ENCODE data around the gene DNAH8. TPM values are rescaled to one million over a fixed set of nuclear protein-coding genes. Genes with fewer than 3 reads are reported as not detected.

Gene DNAH8
- total RNA-seq, 1 experiment from 2014 or later, result not detected

DNA sequence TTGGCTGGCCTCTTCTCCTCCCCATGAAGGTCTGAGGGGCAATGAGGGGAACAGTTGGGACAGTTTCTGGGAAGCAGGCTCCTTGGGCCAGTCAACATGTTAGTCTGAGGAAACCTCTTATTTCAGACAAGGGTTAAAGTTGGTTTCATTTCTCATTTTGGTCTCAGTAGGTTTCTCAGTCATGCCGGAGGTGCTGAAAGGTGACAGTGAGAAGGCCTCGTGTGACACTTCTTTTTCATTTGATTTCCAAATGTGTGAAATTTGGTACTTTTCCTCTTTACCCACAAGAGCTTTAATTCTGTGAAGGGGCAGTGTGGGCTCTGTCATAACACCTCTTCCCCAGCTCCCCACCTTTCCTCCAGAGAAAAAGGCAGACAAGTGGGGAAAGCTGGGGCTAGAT, 326.0 kb downstream of the DNAH8 start:
- Histone ChIP-seq H3K4me2 (ENCODE audit: low read length) (no peak overlapping the region), H4K20me1 (ENCODE audit: insufficient read depth) (no peaks in the 10 kb centered on the region), H3K36me3 (ENCODE audit: control insufficient read depth in 1 of 2, insufficient read depth in 2 of 2, low read length in 2 of 2) (no peaks in the 10 kb centered on the region), H3K27me3 (ENCODE audit: insufficient read depth, low read length) (peaks cover 49% of the 10 kb centered on the region), H3K9me3 (ENCODE audit: control insufficient read depth in 1 of 2, insufficient read depth in 1 of 2, low read depth in 1 of 2, low read length in 2 of 2) (no peaks in the 10 kb centered on the region), H3K79me2 (ENCODE audit: insufficient read depth, low read length) (no peaks in the 10 kb centered on the region), H3K27ac (ENCODE audit: low read depth, low read length) (no peak overlapping the region), H3K9me2 (ENCODE audit: insufficient read depth) (no peaks in the 10 kb centered on the region), H2AFZ (ENCODE audit: low read depth, low read length, poor library complexity, severe bottlenecking) (no peak overlapping the region), H3K9ac (ENCODE audit: low read length) (no peak overlapping the region), H3K4me3 (replicated peaks in 1 of 2; ENCODE audit: low read depth in 1 of 2, low read length in 2 of 2) (no peak overlapping the region), H3K4me1 (ENCODE audit: control insufficient read depth in 1 of 2, insufficient read depth in 2 of 2, low read length in 2 of 2) (no peaks in the 10 kb centered on the region)
- ChIA-PET POLR2A (no interaction called here), RAD21 (ENCODE audit: low non-redundant PET in 1 of 2, low total read pairs in 2 of 2, uncharacterized antibody in 2 of 2, unreplicated experiment in 2 of 2) (no interaction called here), CTCF (interaction anchor here (0.7 kb wide), 1 partner anchor 11 kb away, joined by 3 read pairs; no protein-coding TSS in a partner anchor)
- intact Hi-C loops (cut with micrococcal nuclease), result no loop called here
- ATAC-seq, result no peak
- DNase-seq (ENCODE audit: low read depth, low spot score), result no peak
- no peak for TF ChIP-seq SRF (IDR thresholded peaks at IDR 0.05; ENCODE audit: low read depth)
- no peak for TF ChIP-seq POLR2AphosphoS5 (IDR thresholded peaks at IDR 0.05; ENCODE audit: low read depth, low read length)
- no peak for TF ChIP-seq CBX3 (IDR thresholded peaks at IDR 0.05; ENCODE audit: low read depth)
- no peak for TF ChIP-seq ELF1 (IDR thresholded peaks at IDR 0.05; ENCODE audit: borderline replicate concordance, low read depth)
- TF ChIP-seq, protein P1, sequence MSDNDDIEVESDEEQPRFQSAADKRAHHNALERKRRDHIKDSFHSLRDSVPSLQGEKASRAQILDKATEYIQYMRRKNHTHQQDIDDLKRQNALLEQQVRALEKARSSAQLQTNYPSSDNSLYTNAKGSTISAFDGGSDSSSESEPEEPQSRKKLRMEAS (IDR thresholded peaks at IDR 0.05), result no peak
- TF ChIP-seq ZFX (IDR thresholded peaks at IDR 0.05), result no peak
- TF ChIP-seq RAD21 (IDR thresholded peaks at IDR 0.05; ENCODE audit: low read depth), result no peak
- BruUV-seq (replicated peaks), result no TSS peak

DNA sequence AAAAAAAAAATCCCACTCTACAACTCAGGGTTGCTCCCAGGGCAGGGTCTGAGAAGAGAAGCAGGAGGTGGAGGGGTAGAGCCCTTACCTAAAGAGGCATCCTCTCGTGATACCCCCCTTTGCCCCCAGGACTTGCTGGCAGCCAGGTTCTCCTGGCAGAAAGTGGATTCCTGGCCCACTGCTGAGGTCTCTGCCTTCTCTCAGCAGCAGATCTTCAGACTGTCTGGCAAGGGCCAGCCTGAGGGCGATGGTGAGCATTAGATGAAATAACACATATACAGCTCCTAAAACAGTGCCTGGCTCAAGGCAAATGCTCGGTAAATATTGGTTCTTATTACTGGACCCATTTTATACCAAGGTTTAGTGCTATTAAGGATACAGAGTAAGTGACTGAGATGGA, 328.7 kb downstream of the DNAH8 start:
- Histone ChIP-seq H3K27me3 (ENCODE audit: insufficient read depth, low read length) (peaks cover 27% of the 10 kb centered on the region), H4K20me1 (ENCODE audit: insufficient read depth) (no peaks in the 10 kb centered on the region), H3K4me3 (replicated peaks in 1 of 2; ENCODE audit: low read depth in 1 of 2, low read length in 2 of 2) (no peak overlapping the region), H3K9me2 (ENCODE audit: insufficient read depth) (no peaks in the 10 kb centered on the region), H3K9me3 (ENCODE audit: control insufficient read depth in 1 of 2, insufficient read depth in 1 of 2, low read depth in 1 of 2, low read length in 2 of 2) (no peaks in the 10 kb centered on the region), H2AFZ (ENCODE audit: low read depth, low read length, poor library complexity, severe bottlenecking) (no peak overlapping the region), H3K4me1 (ENCODE audit: control insufficient read depth in 1 of 2, insufficient read depth in 2 of 2, low read length in 2 of 2) (no peaks in the 10 kb centered on the region), H3K9ac (ENCODE audit: low read length) (no peak overlapping the region), H3K4me2 (ENCODE audit: low read length) (no peak overlapping the region), H3K27ac (ENCODE audit: low read depth, low read length) (no peak overlapping the region), H3K36me3 (ENCODE audit: control insufficient read depth in 1 of 2, insufficient read depth in 2 of 2, low read length in 2 of 2) (no peaks in the 10 kb centered on the region), H3K79me2 (ENCODE audit: insufficient read depth, low read length) (no peaks in the 10 kb centered on the region)
- ChIA-PET POLR2A (no interaction called here), CTCF (no interaction called here), RAD21 (ENCODE audit: low non-redundant PET in 1 of 2, low total read pairs in 2 of 2, uncharacterized antibody in 2 of 2, unreplicated experiment in 2 of 2) (no interaction called here)
- DNase-seq (ENCODE audit: low read depth, low spot score) (no peak), ATAC-seq (no peak)
- BruUV-seq (replicated peaks), result no TSS peak
- intact Hi-C loops (cut with micrococcal nuclease), result no loop called here
- TF ChIP-seq SIN3A (IDR thresholded peaks at IDR 0.05; ENCODE audit: low read depth) (no peak), JUND (IDR thresholded peaks at IDR 0.05) (no peak), TCF7L2 (IDR thresholded peaks at IDR 0.05; ENCODE audit: borderline replicate concordance, extremely low read depth, insufficient read depth, insufficient read length) (no peak), ZFX (IDR thresholded peaks at IDR 0.05) (no peak), SP1 (IDR thresholded peaks at IDR 0.05; ENCODE audit: low read depth) (no peak), POLR2AphosphoS5 (IDR thresholded peaks at IDR 0.05; ENCODE audit: low read depth, low read length) (no peak), FOSL1 (IDR thresholded peaks at IDR 0.05; ENCODE audit: low read depth) (no peak), EZH2phosphoT487 (IDR thresholded peaks at IDR 0.05; ENCODE audit: borderline replicate concordance) (no peak)
- TF ChIP-seq, protein P2, sequence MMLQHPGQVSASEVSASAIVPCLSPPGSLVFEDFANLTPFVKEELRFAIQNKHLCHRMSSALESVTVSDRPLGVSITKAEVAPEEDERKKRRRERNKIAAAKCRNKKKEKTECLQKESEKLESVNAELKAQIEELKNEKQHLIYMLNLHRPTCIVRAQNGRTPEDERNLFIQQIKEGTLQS (IDR thresholded peaks at IDR 0.05), result no peak
- TF ChIP-seq, protein P1 (IDR thresholded peaks at IDR 0.05), result no peak
- TF ChIP-seq, protein P3, sequence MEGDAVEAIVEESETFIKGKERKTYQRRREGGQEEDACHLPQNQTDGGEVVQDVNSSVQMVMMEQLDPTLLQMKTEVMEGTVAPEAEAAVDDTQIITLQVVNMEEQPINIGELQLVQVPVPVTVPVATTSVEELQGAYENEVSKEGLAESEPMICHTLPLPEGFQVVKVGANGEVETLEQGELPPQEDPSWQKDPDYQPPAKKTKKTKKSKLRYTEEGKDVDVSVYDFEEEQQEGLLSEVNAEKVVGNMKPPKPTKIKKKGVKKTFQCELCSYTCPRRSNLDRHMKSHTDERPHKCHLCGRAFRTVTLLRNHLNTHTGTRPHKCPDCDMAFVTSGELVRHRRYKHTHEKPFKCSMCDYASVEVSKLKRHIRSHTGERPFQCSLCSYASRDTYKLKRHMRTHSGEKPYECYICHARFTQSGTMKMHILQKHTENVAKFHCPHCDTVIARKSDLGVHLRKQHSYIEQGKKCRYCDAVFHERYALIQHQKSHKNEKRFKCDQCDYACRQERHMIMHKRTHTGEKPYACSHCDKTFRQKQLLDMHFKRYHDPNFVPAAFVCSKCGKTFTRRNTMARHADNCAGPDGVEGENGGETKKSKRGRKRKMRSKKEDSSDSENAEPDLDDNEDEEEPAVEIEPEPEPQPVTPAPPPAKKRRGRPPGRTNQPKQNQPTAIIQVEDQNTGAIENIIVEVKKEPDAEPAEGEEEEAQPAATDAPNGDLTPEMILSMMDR (IDR thresholded peaks at IDR 0.05 in 2 of 3, conservative IDR thresholded peaks at IDR 0.05 in 1 of 3; ENCODE audit: borderline replicate concordance in 1 of 3, insufficient read depth in 1 of 3, low read depth in 2 of 3, low read length in 2 of 3), result no peak
- TF ChIP-seq, protein P4, sequence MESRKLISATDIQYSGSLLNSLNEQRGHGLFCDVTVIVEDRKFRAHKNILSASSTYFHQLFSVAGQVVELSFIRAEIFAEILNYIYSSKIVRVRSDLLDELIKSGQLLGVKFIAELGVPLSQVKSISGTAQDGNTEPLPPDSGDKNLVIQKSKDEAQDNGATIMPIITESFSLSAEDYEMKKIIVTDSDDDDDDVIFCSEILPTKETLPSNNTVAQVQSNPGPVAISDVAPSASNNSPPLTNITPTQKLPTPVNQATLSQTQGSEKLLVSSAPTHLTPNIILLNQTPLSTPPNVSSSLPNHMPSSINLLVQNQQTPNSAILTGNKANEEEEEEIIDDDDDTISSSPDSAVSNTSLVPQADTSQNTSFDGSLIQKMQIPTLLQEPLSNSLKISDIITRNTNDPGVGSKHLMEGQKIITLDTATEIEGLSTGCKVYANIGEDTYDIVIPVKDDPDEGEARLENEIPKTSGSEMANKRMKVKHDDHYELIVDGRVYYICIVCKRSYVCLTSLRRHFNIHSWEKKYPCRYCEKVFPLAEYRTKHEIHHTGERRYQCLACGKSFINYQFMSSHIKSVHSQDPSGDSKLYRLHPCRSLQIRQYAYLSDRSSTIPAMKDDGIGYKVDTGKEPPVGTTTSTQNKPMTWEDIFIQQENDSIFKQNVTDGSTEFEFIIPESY (IDR thresholded peaks at IDR 0.05; ENCODE audit: extremely low read depth, insufficient replicate concordance, low read length), result no peak
